NCI-H1048 (cell line): ENCODE data around the gene PNPLA4.

ENCODE experiments used
- DNase-seq: peaks from one replicate; lab custom pipeline; 2025; lab: John Stamatoyannopoulos, UW

The PNPLA4 gene

DNA sequence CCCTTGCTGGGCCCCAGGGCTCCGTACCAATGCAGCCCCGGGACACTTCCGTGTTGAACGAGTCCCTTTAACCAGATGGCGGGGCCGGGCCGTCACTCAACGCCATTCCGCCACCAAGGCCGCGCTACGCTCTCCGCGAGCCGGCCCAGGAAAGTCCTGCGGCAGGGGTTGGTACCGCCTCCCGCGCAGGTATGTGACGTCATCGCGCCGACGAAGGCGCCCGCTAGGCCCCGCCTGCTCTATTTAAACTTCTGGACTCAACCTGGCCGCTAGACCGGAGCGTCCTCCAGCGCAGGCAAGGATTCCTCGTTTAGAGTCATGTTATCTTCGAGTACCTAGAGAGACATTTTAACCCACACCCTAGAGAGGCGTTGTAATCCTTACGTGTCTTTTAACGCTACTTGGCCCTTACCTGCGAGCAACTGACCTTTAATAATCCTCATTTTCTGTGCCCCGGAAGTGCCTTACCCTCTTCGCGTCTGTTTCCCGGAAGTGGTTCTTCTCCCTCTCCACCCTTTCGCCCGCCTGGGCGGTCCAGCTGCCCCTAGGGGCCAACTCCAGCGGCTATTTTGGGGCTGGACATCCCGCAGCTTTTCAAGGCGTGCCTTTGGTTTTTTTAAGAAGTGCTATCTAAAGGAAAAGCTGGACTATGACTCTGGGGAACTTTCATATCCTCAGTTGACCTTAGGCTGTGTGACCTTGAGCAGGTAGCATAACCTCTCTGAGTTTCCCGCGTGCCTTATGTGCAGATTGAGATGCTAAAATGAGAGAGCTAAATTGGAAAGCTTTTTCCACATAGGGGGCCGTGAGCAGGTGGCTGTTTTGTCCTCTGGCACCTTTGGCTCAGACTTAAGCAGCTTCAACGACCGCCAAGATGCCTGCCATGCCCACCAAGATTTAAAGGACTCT lies at the start of gene PNPLA4:
Gene PNPLA4, minus strand, starts transcription at position 155 of the 909 bp plus-strand sequence. CDS start 1,294 bp downstream, outside the sequence.
- peak; percentile 77 for DNase-seq

- DNase-seq: no peak
These were observed 45.4 kb upstream of the PNPLA4 start for GRCh38 chrX:7972586-7972985.

GRCh38 chrX:7970428-7970827 lies 43.2 kb upstream of the PNPLA4 start:
- DNase-seq: no peak

DNA sequence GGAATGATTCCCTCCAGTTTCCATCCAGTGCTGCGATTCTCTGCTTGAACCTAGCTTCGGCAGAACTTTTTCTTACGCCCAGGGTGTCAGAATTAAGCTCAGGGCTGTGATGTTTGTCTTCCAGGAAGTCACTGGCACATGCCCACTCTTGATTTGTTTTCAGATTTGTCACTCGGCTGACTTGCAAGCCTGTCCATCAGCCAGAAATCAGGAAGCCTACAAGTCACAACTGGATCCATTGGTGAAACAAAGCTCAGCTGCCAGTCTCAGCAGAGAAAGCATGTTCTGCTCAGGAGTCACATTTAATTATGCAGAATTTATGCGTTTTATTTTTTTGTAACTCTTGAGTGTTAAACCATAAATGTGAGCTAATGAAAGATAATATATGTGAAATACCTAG lies 38.2 kb upstream of the PNPLA4 start:
- no peak for DNase-seq

DNA sequence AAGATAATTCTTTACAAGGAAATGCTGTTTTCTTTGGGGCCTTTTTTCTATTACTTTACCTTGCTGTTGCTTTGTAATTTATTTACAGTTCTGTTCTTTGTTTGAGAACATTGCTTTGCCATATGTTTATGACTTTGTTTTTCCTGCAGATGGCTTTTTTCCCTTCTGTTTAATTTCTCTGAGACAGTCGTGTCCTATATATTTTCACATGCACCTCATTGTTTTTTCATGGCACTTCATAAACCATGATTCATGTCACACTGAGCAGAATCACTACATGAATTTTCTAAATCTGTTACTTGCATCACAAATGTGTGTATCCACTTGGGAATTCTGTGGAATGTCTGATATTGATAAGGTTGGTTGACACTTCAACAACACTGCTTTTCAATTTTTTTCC lies 33.0 kb upstream of the PNPLA4 start:
- DNase-seq: no peak

DNA sequence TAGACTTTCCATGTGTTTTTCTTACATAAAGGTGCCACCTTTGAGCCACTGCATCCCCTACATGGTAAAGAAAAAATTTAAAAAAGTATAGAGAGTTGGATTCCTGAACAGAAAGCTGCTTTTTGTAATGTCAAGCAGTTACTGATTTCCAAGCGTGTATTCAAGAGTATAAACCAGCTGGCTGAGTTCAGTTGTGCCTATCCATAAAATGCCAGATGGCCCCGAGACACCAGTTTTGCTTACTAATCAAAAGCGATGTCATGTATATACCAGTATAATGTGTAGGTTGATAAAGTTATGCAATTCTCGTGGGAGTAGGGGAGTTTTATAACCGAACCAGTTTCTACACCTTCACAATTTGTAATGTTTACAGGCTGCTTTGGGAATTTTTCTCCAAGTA lies 26.2 kb upstream of the PNPLA4 start:
- DNase-seq: no peak

DNA sequence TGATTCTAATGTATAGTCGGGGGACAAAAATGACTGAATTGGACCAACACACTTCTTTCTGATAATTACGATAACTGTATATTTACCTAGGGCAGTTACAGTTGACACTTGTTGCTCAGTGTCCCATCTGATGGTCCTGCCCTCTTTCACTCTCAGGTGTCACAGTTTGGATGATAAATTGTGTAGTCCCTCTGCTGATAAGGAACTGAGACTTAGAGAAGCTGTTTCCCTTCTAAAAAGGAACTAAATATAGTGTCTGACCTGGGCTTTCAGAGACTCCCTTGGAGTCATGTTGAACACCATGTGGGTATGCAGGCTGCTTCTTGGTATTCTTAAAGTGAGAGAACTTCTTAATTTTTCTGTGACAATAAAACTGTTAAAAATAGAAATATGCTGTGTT lies 23.7 kb upstream of the PNPLA4 start:
- no peak for DNase-seq

- no peak for DNase-seq
These were observed 21.3 kb upstream of the PNPLA4 start for GRCh38 chrX:7948483-7948882.

DNA sequence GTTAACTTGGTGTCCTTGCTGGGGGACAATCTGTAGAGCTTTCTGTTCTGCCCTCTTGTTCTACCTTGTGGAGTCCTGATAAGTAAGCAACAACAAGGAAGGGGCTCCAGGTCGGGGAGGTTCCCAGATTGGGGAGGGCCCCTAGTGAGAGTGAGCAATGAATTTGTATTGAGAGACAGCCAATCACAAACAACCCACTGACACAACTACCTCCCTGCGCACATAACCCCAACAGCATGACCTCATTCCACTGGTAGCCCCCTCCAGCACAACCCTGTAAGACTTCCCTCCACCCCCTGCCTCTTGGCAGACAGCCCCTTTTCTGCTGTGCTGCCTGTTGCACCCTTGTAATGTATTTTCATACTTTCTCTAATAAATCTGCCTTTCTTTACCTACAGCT lies 19.7 kb upstream of the PNPLA4 start:
- DNase-seq: no peak

GRCh38 chrX:7943600-7944245 lies 16.5 kb upstream of the PNPLA4 start:
- DNase-seq: no peak

GRCh38 chrX:7941390-7942042 lies 14.3 kb upstream of the PNPLA4 start:
- no peak for DNase-seq

GRCh38 chrX:7934026-7934425 lies 6.8 kb upstream of the PNPLA4 start:
- no peak for DNase-seq

- no peak for DNase-seq
These were observed 327 bp downstream of the PNPLA4 start for GRCh38 chrX:7926914-7927258.

DNA sequence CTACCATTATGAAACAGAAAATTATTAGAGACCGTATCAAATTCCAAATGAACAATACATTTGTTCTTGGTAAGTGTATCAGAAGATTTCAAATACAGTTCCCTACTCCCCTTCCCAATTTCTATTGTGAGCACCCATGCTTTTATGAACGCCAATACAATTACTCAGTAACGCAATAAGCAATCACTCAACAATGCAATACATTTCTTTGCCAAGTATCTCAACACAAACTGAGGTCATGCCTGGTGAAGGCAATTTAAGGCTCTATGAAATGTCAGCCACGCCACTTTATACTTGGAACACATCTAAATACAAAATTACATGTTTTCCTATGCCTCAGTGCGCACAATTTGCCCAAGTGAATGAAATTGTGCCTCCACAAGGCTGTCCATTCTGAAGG lies 712 bp downstream of the PNPLA4 start:
- DNase-seq: no peak

GRCh38 chrX:7925867-7926472 lies 1.2 kb downstream of the PNPLA4 start:
- peak; percentile 53 for DNase-seq

GRCh38 chrX:7921750-7922149 lies 5.5 kb downstream of the PNPLA4 start:
- no peak for DNase-seq

GRCh38 chrX:7908821-7909220 lies 18.4 kb downstream of the PNPLA4 start:
- DNase-seq: no peak

DNA sequence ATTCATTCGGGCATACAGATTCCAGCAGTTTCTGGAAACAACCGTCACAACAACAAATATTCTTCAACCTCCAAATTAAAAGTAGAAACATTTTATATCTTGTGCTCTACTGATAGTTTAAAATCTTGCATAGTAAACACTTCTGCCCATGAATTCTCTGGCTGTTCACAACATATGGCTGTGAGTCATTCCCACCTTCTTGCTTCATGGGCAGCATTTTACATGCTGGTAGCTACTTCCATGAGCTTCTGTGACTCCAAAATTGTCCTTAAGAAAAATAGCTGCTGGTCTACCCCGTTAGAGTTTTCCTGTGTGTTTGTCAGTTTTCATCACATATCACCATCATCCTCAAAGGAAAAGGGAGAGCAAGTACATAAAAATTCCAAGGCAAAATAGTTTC lies 22.7 kb downstream of the PNPLA4 start:
- no peak for DNase-seq

DNA sequence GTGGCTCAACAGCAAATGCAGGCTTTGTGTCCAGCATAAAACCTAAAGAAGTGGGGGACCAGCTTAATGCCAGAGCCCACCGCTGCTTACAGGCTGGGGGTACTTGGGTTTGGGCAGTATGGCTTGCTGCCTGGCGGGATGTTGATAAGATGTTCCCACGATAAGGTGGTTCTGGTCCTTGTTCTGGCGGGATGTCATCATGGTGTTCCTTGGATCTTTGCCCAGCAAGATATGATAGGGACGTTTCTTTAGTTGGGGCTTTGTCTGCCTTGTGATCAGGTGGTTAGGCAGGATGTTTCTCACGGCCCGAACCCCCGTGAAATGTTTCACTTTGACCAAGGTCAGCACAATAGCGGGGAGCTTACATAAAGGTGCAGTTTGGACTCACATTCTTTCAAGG lies 35.3 kb downstream of the PNPLA4 start:
- no peak for DNase-seq

GRCh38 chrX:7889680-7890079 lies 37.5 kb downstream of the PNPLA4 start:
- no peak for DNase-seq

DNA sequence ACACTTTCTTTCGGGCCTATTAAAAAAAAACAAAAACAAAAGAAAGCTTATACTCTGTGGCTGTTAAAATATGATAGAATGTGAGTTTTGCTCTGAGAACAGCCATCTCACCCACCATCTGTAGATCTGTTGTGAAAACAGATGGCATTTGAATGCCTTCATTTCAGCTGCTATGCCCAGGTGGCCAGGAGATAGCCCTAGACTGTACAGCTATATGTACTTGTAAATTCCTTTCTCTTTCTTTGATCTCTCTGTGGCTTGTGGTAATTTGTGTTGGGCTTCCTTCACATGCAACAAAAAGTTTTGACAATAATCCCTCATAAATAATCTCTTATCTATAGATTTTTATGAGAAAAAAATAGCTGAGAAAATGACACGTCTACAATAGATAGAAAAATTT lies 38.1 kb downstream of the PNPLA4 start:
- no peak for DNase-seq

GRCh38 chrX:7876957-7877356 lies 50.3 kb downstream of the PNPLA4 start:
- DNase-seq: no peak

GRCh38 chrX:7872042-7872441 lies 55.2 kb downstream of the PNPLA4 start:
- no peak for DNase-seq
